ENCODE data around the gene COX7A2.

Gene COX7A2

DNA sequence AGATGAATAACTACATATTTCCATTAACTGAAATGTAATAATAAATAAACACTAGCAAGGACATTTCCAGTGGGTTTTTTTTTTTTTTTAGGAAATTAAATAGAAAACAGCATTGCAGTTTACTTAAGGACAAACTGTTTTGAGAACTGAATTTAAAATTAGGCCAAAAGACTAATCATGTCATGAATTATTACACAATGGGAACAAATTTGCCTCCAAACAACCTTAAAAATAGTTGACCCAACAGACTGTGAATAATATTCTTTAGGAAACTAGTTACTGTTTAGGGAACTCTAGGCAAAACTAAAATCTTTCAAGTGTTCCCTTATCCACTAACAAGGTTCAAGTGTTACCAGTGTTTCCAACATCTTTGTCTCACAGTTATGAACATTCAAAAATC lies 21.3 kb downstream of the COX7A2 start:
- DNase-seq (ENCODE audit: insufficient read length, low spot score) (no peak), FAIRE-seq (no peak)

DNA sequence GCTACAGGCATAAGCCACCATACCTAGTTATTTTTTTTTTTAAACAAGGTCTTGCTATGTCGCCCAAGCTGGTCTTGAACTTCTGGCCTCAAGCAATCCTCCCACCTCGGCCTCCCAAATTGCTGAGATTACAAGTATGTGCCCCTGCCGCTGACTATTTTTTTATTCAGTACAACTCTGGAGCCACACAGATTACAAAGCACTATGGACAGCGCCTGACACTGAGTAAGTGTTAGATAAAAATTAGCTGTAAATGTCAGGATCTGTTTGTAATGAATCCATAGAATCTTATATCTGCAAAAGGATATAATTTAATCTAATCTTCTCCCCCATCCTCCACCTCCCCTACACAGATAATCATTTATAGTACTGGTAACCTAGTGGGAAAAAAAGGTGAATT lies 22.5 kb downstream of the COX7A2 start:
- no peak for FAIRE-seq

DNA sequence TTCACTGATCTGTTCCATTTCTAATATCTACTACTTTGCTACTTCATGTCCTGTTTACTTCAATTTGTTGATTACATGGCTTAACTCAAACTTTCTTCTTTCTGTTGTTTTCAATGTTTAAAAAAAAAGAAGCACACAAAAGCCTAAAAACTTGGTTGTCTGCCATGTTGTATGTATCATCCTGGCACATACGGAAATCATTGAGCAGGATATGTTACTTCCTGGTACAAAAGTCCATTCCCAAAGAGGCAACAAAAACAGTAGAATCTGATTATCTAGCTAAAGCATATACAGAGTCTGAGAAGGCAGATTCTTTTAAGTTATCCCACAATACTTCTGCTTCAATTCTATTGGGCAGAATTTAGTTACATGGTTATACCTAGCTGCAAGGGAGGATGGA lies 23.2 kb downstream of the COX7A2 start:
- no peak for FAIRE-seq
- no peak for DNase-seq (ENCODE audit: insufficient read length, low spot score)

More for the DNA sequence above, 22.5 kb downstream of the COX7A2 start:
- no peak for DNase-seq (ENCODE audit: insufficient read length, low spot score)

DNA sequence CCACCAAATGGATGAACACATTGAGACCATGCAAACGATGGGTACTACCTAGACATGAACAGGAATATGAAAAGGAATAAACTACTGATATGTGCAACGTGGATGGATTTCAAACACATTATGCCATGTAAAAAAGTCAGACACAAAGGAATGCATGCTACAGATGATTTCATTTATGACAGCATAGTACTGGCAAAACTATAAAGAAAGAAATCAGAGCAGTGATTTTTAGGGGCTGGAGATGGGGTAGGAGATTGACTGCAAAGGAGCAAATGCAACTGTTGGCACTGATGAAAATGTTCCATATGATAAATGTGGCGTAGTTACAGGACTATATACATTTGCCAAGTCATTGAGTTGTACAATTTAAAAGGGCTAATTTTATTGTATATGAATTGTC lies 24.3 kb downstream of the COX7A2 start:
- FAIRE-seq (no peak), DNase-seq (ENCODE audit: insufficient read length, low spot score) (no peak)

DNA sequence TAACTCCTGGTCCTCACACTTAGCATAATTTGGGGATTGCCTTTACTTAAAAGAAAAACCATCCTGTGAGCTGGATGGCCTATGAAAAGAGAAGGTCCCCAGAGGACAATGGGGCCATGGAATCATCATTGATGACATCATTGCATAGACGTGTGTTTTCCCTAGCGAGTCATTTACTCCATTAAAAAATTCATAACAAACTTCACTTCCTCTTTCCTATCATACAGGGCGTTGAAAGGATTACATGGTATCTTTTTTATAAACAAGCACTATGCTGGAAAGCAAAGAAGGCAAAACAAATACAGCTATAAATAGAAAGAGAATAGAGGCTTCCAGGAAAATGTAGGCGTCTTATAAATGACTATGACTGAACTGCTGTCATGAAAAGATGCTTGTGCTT lies 26.4 kb downstream of the COX7A2 start:
- no peak for DNase-seq (ENCODE audit: insufficient read length, low spot score)
- no peak for FAIRE-seq

DNA sequence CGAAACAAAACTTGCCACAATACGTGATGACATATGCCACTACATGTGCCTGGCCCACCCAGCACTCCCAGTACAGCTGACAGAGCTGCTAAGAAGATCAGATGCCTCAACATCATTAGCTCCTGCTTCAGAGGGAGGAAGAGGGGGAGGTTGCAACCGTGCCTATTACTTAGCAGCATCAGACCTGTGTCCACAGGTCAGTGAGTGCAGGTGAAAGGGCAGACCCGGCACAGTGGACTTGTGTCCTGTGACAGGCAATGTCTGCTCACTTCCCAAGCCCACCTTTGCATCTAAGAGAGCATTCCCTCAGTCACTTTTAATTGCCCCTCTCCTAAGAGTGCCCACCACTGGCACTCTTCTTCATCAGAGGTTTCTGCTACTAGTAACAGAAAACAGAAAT lies 28.3 kb downstream of the COX7A2 start:
- FAIRE-seq: no peak
- DNase-seq (ENCODE audit: insufficient read length, low spot score): no peak

DNA sequence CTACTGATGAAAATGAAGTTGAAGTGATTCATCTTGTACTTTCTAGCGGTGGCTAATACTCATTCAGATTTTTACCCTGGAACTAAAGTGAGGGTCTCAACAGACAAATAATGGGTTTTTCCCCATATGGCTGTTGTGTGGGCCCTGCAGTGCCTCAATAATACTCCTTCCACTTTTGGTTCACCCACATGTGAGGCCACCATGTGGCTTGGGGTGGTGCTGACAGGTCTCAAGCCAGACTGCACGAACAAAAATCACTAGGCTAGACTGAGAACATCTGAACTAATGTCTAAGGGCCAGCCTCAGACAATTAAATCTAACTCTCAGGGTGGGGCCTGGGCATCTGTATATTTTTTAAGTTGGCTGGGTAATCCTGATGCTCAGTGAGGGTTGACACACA lies 29.9 kb downstream of the COX7A2 start:
- FAIRE-seq (no peak), DNase-seq (ENCODE audit: insufficient read length, low spot score) (no peak)

DNA sequence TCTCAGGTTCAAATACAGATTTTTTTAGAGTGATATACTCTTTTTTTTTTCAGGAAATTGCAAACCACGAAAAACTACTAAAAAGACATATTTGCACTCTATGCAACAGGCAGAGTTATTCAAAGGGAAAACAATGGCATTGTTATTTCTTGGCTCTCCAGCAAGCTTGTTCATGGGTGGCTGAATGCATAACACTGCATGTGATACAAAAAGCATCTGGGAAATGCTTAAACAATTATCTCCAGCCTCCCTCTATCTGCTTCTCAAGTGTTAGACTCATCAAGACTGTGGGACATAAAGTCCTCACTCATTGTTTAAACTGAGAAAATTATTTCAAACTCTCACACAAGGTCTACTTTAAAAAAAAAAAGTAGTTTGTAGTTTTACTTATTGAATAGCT lies 30.5 kb downstream of the COX7A2 start:
- FAIRE-seq (no peak), DNase-seq (ENCODE audit: insufficient read length, low spot score) (no peak)

DNA sequence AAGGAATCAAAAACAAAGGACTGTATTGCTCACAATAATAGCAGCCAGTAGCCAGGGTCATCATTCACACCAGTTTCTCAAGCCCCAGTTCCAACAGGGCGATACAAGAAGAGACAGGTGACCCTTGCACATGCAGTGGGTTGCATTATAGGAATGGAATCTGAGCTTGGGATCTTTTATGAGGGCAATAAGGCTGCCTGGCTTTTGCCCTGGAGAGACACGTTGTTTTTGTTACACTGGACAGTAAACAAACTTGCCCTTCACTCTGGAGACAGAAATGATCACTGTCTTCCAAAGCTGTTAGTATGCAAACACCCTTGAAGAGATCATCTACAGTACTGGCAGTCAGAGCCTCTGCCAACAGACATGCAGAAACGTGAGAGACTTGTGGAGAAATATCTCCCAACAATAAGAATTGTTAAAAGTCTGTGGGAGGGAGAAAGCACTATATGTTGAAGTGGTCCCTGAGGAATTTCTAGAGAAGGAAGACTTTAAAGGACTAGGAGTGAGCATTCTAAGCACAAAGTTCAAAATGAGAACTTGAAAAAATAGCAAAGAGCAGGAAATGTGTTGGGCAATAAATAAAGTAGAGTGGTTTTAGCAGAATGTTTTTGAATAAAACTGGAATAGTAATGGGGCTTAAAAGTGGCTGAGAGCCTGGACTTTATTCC lies 31.5 kb downstream of the COX7A2 start:
- DNase-seq (ENCODE audit: insufficient read length, low spot score) (no peak), FAIRE-seq (no peak)

DNA sequence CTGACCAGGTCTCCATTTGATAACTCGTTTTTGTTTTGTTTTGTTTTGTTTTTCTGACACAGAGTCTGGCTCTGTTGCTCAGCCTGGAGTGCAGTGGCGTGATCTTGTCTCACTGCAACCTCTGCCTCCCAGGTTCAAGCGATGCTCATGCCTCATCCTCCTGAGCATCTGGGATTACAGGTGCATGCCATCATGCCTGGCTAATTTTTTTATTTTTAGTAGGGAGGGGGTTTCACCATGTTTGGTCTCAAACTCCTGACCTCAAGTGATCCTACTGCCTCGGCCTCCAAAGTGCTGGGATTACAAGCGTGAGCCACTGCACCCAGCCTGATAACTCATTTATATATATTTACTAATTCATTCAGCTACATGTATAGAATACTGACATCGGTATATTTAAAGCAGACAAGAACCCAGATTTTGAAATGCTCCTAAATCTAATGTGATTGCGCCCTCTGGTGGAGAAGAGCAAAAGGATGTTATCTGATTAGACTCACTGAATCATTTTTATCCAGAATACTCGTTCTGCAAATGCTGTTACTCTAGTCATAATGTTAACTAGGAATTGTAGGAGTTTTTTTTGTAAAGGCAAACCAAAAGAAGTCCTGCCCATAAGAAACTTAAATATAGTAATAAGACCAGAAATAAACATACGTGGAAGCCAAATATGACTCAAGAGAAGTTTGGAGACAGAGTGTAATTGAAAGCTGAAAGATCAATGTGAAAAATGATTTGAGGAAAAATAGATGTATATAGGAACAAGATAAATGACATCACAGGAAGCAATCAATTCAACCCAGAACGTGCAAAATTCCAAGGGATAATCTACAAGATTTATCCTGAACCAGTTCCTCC lies 32.5 kb downstream of the COX7A2 start:
- FAIRE-seq: no peak
- no peak for DNase-seq (ENCODE audit: insufficient read length, low spot score)

DNA sequence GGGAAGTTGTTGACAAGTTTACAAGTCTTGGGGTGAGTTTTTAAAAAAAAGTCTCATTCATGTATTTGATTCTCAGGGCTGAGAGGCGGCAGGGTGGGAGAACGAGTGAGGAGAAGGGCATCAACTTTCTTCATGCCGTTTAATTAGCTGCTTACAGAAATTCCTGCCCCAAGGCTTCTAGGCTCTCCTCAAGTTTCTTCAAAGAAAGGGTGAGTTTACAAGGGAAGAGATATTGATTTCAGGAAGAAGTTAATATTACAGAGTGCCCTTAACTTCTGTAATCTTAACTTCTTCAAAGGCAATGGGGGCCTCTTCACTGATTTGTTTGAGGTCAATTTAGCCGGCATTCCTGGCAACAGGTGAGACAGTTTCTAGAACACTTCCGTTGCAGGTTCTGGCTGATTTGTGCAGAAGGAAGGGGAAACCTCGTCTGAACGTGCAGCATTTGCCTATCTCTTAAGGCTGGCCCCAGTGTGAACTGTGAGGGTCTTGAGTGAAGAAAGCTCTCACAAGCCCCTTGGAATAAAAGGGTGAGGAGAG lies 34.3 kb downstream of the COX7A2 start:
- DNase-seq (ENCODE audit: insufficient read length, low spot score) (no peak), FAIRE-seq (no peak)

DNA sequence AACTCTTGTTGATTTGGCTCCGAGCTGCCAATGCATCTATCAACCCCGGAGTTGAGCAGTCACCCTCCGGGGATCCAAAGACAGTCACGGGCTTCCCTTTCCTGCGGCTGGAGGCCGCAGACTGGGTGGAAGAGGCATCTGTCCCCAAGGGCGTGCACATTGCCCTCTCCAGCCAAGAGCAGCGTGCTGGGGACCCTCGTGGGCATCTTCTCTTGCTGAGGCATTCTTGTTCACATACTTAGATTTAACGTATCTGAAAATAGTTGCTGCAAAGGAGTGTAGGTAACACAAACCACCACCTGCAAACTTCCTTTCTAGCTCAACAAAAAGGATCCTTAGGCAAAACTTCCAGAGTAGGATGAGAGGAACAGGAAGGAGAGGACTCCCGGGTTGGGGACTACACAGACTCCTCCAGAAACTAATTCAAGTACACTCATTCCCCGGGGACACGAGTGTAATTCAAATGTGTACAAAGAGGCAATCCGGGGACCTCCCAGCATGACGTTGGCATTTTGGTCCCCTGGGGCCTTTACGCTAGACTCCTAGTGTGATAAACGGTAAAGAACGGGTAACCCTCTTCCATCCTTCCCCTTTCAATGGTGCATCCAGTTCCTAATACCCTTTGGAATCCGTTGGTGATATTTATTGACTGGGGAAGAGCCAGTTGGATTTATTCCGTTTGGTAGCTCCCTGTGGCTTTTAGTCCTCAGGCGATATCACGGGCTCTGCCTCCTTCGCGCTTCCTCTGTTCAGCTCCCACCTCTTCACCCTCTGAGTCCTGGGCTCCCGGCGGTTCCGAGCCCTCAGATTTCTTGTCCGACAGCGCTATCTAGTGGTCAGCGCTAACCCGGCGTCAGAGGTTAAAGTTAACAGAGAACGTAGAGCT lies 35.1 kb downstream of the COX7A2 start:
- FAIRE-seq: no peak
- peak; percentile 70 for DNase-seq (ENCODE audit: insufficient read length, low spot score)

DNA sequence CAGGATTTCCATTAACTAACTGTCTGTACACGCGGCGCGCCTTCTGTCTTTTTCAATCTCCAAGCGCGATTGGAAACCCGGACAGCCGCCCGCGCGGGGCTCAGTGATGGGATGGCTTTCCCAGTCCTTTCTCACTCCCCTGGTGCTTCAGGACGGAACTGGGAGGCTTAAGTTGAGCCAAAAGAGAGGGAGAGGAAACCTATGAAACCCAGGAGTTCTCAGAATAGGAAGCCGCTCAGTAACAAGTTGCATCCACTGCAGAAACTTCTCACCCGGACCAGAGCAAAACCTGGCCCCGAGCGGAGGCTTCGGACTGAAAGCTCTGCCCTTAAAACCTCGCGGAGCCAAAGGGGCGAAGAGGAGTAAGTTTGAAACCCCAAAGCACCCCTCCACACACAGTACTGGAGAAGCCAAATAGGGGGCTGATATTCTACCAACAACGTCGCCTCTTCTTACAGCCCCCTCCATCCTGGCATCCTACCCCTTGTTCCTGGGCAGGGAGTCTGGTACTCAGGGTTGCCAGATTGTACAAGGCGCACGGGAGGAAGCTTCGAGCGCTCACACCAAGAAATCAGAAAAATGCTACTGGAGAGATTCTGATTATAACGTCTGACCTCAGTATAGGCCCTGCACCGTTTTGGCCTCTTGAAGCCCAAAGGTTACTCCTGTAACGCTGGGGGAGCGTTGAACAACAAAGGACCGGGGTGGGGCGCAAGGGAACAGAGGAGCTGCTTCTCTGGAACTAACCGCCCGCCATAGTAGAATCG lies 36.8 kb downstream of the COX7A2 start:
- DNase-seq (ENCODE audit: insufficient read length, low spot score) (no peak), FAIRE-seq (no peak)

DNA sequence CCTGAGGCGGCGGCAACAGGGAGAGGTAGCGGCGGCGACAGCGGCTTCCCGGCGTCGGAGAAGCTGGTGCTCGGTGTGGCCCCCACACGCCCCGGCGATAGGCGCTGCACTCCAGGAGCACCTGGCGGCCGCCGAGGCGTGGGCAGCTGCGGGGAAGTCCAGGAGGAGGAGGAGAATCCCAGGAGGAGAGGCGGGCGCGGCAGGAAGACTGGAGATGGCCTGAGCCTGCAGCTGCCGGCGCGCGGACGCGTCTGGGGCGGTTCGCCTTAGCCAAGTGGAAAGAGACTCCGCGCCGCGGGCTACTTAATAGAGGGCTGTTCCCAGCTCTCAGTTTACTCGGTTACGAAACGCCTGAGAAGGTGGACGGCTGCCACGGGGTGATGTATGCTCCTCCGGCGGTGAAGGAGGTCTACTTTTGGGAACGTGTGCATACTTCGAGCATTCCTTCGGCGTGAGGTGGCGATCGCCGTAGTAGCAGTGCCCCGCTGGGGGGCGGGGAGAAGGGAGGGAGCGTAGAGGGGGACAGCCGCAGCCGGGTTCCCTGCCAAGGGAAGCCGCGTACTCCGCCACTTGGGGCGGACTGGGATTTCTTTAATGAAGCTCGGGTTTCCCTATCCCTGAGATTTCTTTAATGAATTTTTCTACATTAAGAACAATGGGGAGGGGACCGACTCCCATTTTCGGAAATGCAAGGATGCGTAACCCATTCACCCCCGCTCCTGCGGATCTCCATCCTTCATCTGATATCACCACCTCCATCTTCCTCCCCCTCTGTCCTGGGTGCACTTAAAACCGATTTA lies 37.6 kb downstream of the COX7A2 start, which contains the start of gene COL12A1:
COL12A1 (minus strand) TSS at position 278 of the 800 bp plus-strand sequence. CDS start 3,261 bp downstream, outside the sequence.
- FAIRE-seq (peak; percentile 86), DNase-seq (ENCODE audit: insufficient read length, low spot score) (peak; percentile 86)

DNA sequence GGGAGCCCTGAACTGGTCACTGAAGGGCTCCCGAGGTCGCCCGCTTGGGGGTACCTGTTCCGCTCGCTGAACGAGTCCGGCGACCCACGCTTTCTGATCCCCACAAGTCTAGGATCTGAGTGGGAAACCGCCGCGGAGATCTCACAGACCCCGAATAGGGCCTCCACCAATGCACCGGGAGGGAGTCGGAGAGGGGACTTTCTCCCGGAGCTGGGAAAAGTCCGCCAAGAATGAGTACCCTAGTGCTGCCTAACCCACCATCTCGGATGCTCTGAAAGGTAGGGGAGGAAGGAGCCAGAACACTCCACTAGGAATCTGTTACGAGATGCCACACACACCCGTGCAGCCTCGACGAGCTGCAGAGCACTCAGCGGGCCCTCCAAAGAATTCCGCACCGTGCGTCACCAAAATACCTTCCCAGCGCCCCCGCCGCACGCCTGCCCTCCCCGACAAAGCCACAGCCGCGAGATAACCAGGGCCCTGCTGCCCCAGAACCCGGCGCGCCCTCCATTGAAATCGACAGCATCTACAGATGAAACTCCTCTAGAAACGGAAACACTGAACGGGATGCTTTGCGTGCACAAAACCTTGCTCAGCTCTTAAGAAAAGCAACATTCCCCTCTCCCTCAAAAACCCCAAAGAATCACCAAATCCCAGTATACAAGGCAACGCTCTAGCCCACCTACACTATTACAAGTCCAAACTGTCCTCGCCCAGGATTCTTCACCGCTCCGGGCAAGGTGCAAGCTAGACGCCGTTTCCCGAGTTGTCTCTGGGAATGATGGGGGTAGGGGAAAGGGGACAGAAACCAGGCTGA lies 38.4 kb downstream of the COX7A2 start:
- FAIRE-seq: peak; percentile 16

DNA sequence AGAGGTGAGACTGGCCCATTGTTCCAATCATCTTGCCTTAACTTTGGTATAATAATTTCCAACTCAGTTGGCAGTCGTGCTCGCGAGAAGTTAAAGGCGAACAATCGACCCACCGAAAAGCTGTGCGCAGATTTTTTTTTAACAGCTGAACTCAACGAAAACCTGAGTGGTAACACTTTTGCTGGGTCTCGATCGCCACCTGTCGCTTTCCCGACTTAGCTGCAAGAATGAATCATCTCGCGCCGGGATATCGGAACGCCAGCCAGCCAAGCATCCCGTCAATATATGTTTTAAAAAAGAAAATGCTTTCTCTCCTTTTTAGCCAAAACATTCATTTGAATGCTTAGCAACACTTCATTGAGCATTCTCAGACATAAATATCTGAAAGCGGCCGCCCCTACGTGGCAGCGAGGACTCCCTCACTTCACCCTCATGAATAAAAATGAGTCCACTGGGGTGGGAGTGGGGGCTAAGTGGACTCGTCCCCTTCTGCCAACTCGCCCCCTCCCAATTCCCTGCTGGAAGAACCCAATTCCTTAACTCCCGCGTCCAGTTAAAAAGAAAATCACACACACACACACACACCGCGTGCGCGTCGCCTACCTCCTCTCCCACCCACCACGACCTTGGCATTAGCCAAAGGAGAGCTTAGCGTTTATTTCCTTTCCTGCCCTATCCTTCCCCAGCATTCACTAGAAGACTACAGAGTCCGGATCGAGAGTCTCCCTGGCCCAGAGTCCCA lies 39.2 kb downstream of the COX7A2 start:
- peak; percentile 94 for FAIRE-seq

More for the DNA sequence above, 38.4 kb downstream of the COX7A2 start:
- no peak for DNase-seq (ENCODE audit: insufficient read length, low spot score)

DNA sequence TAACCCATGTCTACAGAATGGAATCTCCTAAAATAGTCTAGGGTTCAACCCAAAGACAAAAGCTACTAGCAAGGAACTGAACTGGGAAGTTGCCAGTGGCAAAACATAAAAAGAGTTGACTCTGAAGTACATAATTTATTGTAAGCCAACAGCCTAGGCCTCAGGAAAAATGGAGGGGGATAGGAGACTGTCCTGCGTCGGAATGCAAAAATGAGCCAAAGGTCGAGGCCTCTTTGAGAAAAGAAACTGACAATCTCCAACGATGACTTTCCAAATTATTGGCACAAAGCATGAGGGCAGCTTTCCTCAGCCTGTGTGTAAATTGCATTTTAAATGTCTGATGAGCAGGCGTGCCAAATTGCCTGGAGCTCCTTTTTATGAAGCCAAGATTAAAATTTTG lies 39.9 kb downstream of the COX7A2 start:
- FAIRE-seq (no peak), DNase-seq (ENCODE audit: insufficient read length, low spot score) (no peak)

More for the DNA sequence above, 39.2 kb downstream of the COX7A2 start:
- peak; percentile 67 for DNase-seq (ENCODE audit: insufficient read length, low spot score)
